Islet precursor cell (in vitro differentiated cells): Measurements from ENCODE around the gene PTGIS.

Experiments used
- DNase-seq: peaks from one replicate; pipeline ENCODE4 v3.0.0-alpha.2; 2018

PTGIS gene

GRCh38 chr20:49485563-49485962 is 82.4 kb downstream of the PTGIS start:
- no peak for DNase-seq

- DNase-seq, result peak; percentile 92
Measured at GRCh38 chr20:49484180-49485140, 83.5 kb downstream of the PTGIS start.

- peak; percentile 55 for DNase-seq
Measured at GRCh38 chr20:49483696-49484123, 84.2 kb downstream of the PTGIS start.

- DNase-seq, result no peak
Measured at GRCh38 chr20:49483018-49483695, 84.8 kb downstream of the PTGIS start.

- peak; percentile 88 for DNase-seq
Measured at GRCh38 chr20:49482621-49483017, 85.3 kb downstream of the PTGIS start, which contains the start of gene KCNB1. KCNB1 (minus strand) TSS chr20:49482668; CDS start chr20:49482480, 188 bp downstream.

- DNase-seq, result no peak
Measured at GRCh38 chr20:49482173-49482572, 85.8 kb downstream of the PTGIS start.

GRCh38 chr20:49481116-49481515 is 86.8 kb downstream of the PTGIS start:
- DNase-seq, result no peak

GRCh38 chr20:49480236-49480635 is 87.7 kb downstream of the PTGIS start:
- DNase-seq, result no peak

- DNase-seq, result no peak
Measured at GRCh38 chr20:49479785-49480184, 88.2 kb downstream of the PTGIS start.

GRCh38 chr20:49478754-49479689 is 88.9 kb downstream of the PTGIS start:
- no peak for DNase-seq

GRCh38 chr20:49478266-49478665 is 89.7 kb downstream of the PTGIS start:
- no peak for DNase-seq

- peak; percentile 59 for DNase-seq
Measured at GRCh38 chr20:49477200-49477599, 90.7 kb downstream of the PTGIS start.

- DNase-seq, result peak; percentile 56
Measured at GRCh38 chr20:49476016-49476355, 92.0 kb downstream of the PTGIS start.

- no peak for DNase-seq
Measured at GRCh38 chr20:49475292-49476015, 92.5 kb downstream of the PTGIS start.

GRCh38 chr20:49471397-49471796 is 96.5 kb downstream of the PTGIS start:
- no peak for DNase-seq

- DNase-seq, result no peak
Measured at GRCh38 chr20:49470922-49471321, 97.0 kb downstream of the PTGIS start.

GRCh38 chr20:49469060-49469459 is 98.9 kb downstream of the PTGIS start:
- DNase-seq, result no peak

GRCh38 chr20:49468412-49468811 is 99.5 kb downstream of the PTGIS start:
- DNase-seq, result no peak

- DNase-seq, result no peak
Measured at GRCh38 chr20:49466114-49466912, 101.6 kb downstream of the PTGIS start.

- no peak for DNase-seq
Measured at GRCh38 chr20:49464556-49464955, 103.4 kb downstream of the PTGIS start.

GRCh38 chr20:49462626-49463025 is 105.3 kb downstream of the PTGIS start:
- no peak for DNase-seq
